GM23248 (cell line): ENCODE measurements around the gene DUSP22.

Source experiments
- EZH2 ChIP-seq: fragments of 200-600 bp; sonication (generic); IDR thresholded peaks from 2 replicates; pipeline ENCODE4 v1.6.1; 2018; ENCODE audit warnings: antibody characterized with exemption, mild to moderate bottlenecking; ENCODE audit not compliant: insufficient read depth, poor library complexity, severe bottlenecking
- EZH2phosphoT487 ChIP-seq: fragments of 200-600 bp; sonication (generic); IDR thresholded peaks from 2 replicates; pipeline ENCODE4 v1.6.1; 2018; ENCODE audit warnings: antibody characterized with exemption, moderate library complexity, mild to moderate bottlenecking, low read depth; ENCODE audit not compliant: insufficient read depth

DNA sequence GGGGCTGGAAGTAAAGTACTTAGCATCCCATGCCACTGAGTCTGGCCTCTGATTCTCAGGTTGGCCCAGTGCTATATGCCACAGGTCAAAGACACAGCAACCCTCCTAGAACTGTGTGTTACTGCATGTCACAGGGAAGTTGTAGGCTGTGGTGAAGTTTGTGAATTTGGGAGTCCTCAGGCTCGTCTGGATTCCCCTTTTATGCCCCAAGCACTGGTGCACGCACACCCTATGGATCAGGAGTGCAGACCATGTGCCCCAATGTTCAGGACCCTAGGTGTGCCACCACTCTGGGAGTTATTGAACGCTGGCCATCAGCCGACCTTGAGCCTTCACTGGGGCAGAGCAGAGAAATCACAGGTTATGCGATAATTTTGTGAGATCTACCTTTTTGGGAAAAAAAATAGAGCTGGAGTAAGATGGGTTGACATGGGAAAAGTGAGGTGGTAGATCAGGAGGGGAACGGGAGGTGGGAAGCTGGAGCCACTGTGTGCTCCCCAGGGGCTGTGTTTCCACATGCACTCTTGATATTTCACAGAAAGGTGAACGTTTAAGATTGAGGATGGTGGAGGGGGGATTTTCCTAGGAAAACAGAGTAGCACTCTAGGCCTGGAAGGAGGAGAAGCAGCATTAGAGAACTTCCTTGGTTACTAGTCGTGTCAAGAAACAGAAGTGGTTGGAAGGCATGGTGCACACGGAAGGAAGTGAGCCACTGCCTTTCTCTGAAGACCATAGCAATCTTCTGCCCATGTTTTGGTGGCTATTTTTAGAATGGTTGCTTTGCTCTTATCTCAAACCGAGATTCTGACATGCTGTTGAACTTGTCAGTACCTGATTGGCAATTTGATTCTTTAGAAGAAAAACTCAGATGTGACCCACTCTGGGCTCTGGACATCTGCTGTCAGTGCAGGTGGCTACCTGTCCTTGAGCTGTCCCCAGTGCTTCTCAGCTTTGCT lies 44.1 kb downstream of the DUSP22 start:
- TF ChIP-seq EZH2 = no peak
- TF ChIP-seq EZH2phosphoT487 = no peak
